Epithelial cell of proximal tubule (primary cell): ENCODE results near the gene HEG1. TPM values are rescaled to one million over a fixed set of nuclear protein-coding genes. Genes with fewer than 3 reads are reported as not detected.

ENCODE experiments used
- DNase-seq: peaks from one replicate; pipeline ENCODE4 v3.0.0-alpha.2; 2011; ENCODE audit warnings: low read depth
- H3K4me3 ChIP-seq: 2 replicates; pipeline ENCODE4 v1.5.1; 2011; ENCODE audit warnings: low read depth, mild to moderate bottlenecking, low read length
- total RNA-seq: library from RNA; depleted of rRNA; stranded (reverse); fragments of >200 nt; gene quantifications from 2 replicates; pipeline ENCODE4 v1.2.3, GENCODE V29; 2015
- TF ChIP-seq, protein P1 (sequence below): conservative IDR thresholded peaks from 2 replicates; pipeline ENCODE4 v1.5.1; 2012; ENCODE audit warnings: low read depth, mild to moderate bottlenecking, low read length

Gene HEG1
- total RNA-seq, 1 donor from 2014 or later = 17.6 TPM

DNA sequence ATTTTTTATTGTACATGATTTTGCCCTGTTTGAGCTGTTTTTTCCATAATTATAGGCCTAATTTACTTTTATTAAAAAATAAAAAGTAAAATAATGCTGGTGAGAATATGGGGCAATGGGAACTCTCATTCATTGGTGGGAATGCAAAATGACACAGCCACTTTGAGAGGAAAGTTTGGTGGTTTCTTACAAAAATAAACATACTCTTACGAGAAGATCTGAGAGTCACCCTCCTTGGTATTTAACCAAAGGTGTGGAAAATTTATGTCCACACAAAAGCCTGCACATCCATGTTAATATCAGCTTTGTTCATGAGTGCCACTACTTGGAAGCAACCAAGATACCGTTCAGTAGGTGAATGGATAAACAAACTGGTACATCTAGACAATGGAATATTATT lies 131.1 kb downstream of the HEG1 start:
- TF ChIP-seq, protein P1, sequence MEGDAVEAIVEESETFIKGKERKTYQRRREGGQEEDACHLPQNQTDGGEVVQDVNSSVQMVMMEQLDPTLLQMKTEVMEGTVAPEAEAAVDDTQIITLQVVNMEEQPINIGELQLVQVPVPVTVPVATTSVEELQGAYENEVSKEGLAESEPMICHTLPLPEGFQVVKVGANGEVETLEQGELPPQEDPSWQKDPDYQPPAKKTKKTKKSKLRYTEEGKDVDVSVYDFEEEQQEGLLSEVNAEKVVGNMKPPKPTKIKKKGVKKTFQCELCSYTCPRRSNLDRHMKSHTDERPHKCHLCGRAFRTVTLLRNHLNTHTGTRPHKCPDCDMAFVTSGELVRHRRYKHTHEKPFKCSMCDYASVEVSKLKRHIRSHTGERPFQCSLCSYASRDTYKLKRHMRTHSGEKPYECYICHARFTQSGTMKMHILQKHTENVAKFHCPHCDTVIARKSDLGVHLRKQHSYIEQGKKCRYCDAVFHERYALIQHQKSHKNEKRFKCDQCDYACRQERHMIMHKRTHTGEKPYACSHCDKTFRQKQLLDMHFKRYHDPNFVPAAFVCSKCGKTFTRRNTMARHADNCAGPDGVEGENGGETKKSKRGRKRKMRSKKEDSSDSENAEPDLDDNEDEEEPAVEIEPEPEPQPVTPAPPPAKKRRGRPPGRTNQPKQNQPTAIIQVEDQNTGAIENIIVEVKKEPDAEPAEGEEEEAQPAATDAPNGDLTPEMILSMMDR = no peak
- H3K4me3 ChIP-seq = no peak overlapping the region
- DNase-seq = no peak

DNA sequence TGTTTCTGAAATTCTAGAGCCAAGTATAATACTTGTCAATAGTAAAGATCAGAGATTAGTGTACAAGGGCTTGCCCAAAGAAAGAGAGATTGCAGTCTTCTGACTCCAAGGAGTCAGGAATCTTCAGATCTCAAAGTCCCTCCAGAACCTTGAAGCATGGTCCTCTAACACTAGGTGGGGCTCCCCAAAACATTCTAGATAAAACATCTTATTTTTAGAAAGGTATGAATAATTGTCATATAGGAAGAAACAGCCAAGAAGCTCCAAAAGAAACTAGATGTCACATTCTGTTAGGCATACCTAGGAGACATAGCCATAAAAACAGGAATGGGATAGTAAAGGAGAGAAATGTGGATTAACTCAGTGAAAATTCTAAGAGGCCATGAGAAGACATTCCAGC lies 132.0 kb downstream of the HEG1 start:
- TF ChIP-seq, protein P1 = peak; percentile 27
- no peak overlapping the region for H3K4me3 ChIP-seq
- DNase-seq = no peak

- H3K4me3 ChIP-seq = no peak overlapping the region
- TF ChIP-seq, protein P1 = no peak
- no peak for DNase-seq
Observed at GRCh38 chr3:124920718-124921117, 135.1 kb downstream of the HEG1 start.

GRCh38 chr3:124919756-124920155 lies 136.0 kb downstream of the HEG1 start:
- TF ChIP-seq, protein P1 = no peak
- DNase-seq = no peak
- no peak overlapping the region for H3K4me3 ChIP-seq

GRCh38 chr3:124918524-124918923 lies 137.3 kb downstream of the HEG1 start:
- no peak for DNase-seq
- TF ChIP-seq, protein P1 = no peak
- H3K4me3 ChIP-seq = no peak overlapping the region

DNA sequence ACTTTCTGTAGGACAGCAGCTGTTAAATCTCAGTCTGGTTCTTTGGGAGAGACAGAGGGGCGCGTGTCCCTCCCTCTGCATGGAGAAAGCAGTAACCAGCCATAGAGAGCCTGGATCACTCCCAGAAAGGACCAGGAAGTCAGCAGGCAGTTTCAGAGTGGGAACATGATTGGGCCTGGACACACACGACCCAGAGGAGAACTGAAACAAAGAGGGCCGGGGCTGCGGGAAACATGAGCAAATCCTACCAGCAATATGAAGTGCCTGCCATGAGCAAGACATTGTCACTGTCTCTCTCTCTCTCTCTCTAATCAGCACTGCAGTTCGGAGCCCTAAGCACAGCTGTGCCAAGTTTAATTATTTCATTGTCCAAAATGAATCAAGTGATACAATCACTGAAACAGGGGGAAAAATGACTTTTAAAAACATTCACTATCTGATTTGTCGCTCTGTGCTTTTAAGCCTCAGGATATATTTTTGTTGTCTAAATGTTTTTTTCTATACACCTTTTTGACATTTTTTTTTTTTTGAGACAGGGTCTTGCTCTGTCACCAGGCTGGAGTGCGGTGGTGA lies 138.9 kb downstream of the HEG1 start:
- TF ChIP-seq, protein P1 = no peak
- no peak for DNase-seq
- no peak overlapping the region for H3K4me3 ChIP-seq

Other genes with a start within 250 kb of the HEG1 start
- gene ITGB5, start 168.6 kb downstream of the HEG1 start, total RNA-seq = 129 and 141 TPM in 2 replicates
- not detected in 2 replicates for gene MUC13, start 121.2 kb downstream of the HEG1 start, total RNA-seq
- gene SLC12A8, start 156.8 kb upstream of the HEG1 start, total RNA-seq = 16.5 and 17.9 TPM in 2 replicates